ENCODE measurements around the gene UBE2D2. TPM values are rescaled to one million over a fixed set of nuclear protein-coding genes. Genes with fewer than 3 reads are reported as not detected.
"Not testable (repeated sequence)": the region's sequence is repeated elsewhere in the genome, so short reads cannot be mapped to it uniquely, and the experiment has no call there.

UBE2D2 gene
- total RNA-seq, 2 experiments from 2014 or later = 145 to 239 TPM

DNA sequence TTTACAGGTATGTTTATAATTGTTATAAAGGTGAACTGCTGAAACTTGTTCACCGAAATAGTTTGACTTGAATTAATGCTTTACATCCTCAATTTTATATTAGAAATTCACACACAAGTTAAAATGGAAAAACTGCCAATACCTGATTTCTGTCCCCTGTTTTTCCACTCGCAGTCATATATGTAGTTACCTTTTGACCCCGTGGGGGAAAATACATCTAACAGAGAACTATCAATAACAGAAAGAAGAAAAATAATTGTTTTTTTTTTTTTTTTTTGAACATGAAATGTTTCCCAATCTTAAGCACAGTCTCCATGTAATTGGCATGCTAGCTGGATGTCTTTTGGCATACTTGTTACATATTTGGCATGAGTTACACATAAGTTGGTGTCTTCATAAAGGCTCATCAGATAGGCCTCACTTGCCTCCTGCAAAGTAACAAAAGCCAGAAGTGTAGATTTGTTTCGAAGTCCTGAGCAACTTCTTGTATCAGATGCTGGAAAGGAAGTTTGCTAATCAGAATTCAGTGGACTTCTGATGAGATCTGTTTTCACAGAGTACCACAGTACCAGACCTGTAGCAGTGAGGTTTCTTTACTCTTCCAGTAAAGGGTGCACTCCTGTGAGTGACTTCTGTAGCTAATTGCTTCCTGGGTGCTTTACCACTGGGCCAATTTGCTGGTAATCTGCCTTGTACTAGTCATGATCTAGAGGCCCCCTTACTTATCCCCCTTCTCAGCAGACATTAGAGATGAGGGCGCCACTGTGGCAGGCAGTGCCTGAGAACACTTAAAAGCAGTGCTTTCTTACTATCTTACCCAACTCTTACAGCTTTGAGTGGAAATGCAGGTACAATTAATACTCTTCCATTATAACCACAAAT, 50.8 kb downstream of the UBE2D2 start:
- CTCF ChIA-PET (ENCODE audit: unreplicated experiment) = no interaction called here
- Histone ChIP-seq H3K4me2 (ENCODE audit: low read length) (no peak overlapping the region), H3K4me1 (ENCODE audit: insufficient read depth, low read length, poor library complexity, severe bottlenecking) (no peaks in the 10 kb centered on the region), H3K79me2 (ENCODE audit: insufficient read depth, low read depth, low read length) (peaks cover 75% of the 10 kb centered on the region), H4K20me1 (ENCODE audit: insufficient read depth, low read length) (peaks cover 10% of the 10 kb centered on the region), H2AFZ (ENCODE audit: low read length) (no peak overlapping the region), H3K9me3 (ENCODE audit: low read length) (no peaks in the 10 kb centered on the region), H3K4me3 (ENCODE audit: low read depth, low read length, poor library complexity, severe bottlenecking) (no peak overlapping the region), H3K9me2 (ENCODE audit: insufficient read depth, low read length) (no peaks in the 10 kb centered on the region), H3K27ac (ENCODE audit: low read depth, low read length, poor library complexity, severe bottlenecking) (no peak overlapping the region), H3K36me3 (ENCODE audit: insufficient read depth, low read length) (peaks cover 79% of the 10 kb centered on the region)
- intact Hi-C loops (cut with micrococcal nuclease; ENCODE audit: unreplicated experiment) = no loop called here
- no peak for TF ChIP-seq EZH2phosphoT487 (IDR thresholded peaks at IDR 0.05; ENCODE audit: borderline replicate concordance, low read depth, low read length)
- TF ChIP-seq, protein P1, sequence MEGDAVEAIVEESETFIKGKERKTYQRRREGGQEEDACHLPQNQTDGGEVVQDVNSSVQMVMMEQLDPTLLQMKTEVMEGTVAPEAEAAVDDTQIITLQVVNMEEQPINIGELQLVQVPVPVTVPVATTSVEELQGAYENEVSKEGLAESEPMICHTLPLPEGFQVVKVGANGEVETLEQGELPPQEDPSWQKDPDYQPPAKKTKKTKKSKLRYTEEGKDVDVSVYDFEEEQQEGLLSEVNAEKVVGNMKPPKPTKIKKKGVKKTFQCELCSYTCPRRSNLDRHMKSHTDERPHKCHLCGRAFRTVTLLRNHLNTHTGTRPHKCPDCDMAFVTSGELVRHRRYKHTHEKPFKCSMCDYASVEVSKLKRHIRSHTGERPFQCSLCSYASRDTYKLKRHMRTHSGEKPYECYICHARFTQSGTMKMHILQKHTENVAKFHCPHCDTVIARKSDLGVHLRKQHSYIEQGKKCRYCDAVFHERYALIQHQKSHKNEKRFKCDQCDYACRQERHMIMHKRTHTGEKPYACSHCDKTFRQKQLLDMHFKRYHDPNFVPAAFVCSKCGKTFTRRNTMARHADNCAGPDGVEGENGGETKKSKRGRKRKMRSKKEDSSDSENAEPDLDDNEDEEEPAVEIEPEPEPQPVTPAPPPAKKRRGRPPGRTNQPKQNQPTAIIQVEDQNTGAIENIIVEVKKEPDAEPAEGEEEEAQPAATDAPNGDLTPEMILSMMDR (conservative IDR thresholded peaks at IDR 0.05; ENCODE audit: low read length) = no peak
- DNase-seq (ENCODE audit: low spot score) = no peak
- BruUV-seq (replicated peaks) = no TSS peak
- POLR2A ChIA-PET = interaction anchor here (0.6 to 2.4 kb wide), 4 partner anchors 15 to 91 kb away, joined by 3 to 7 read pairs (median 3); no protein-coding TSS in a partner anchor

DNA sequence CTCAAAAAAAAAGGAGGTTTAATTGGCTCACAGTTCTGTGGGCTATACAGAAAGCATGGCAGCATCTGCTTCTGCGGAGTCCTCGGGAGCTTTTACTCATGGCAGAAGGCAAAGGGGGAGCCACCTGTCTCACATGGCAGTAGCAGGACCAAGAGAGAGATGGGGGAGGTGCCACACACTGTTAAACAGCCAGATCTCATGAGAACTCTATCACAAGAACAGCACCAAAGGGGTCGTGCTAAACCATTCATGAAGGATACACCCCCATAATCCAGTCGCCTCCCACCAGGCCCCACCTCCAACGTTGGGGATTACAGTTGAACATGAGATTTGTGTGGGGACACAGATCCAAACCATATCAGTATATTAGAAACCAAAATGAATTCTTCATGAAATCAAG, 58.7 kb downstream of the UBE2D2 start:
- DNase-seq (ENCODE audit: low spot score) = no peak
- no peak for TF ChIP-seq EZH2phosphoT487 (IDR thresholded peaks at IDR 0.05; ENCODE audit: borderline replicate concordance, low read depth, low read length)
- TF ChIP-seq, protein P1 (conservative IDR thresholded peaks at IDR 0.05; ENCODE audit: low read length) = no peak
- Histone ChIP-seq H2AFZ (ENCODE audit: low read length) (no peak overlapping the region), H4K20me1 (ENCODE audit: insufficient read depth, low read length) (no peaks in the 10 kb centered on the region), H3K4me3 (ENCODE audit: low read depth, low read length, poor library complexity, severe bottlenecking) (no peak overlapping the region), H3K4me2 (ENCODE audit: low read length) (no peak overlapping the region), H3K79me2 (ENCODE audit: insufficient read depth, low read depth, low read length) (peaks cover 8% of the 10 kb centered on the region), H3K36me3 (ENCODE audit: insufficient read depth, low read length) (peaks cover 93% of the 10 kb centered on the region), H3K4me1 (ENCODE audit: insufficient read depth, low read length, poor library complexity, severe bottlenecking) (no peaks in the 10 kb centered on the region), H3K9me3 (ENCODE audit: low read length) (no peaks in the 10 kb centered on the region), H3K27ac (ENCODE audit: low read depth, low read length, poor library complexity, severe bottlenecking) (no peak overlapping the region), H3K9me2 (ENCODE audit: insufficient read depth, low read length) (no peaks in the 10 kb centered on the region)
- BruUV-seq (replicated peaks) = no TSS peak
- ChIA-PET CTCF (ENCODE audit: unreplicated experiment) (no interaction called here), POLR2A (no interaction called here)
- intact Hi-C loops (cut with micrococcal nuclease; ENCODE audit: unreplicated experiment) = no loop called here

DNA sequence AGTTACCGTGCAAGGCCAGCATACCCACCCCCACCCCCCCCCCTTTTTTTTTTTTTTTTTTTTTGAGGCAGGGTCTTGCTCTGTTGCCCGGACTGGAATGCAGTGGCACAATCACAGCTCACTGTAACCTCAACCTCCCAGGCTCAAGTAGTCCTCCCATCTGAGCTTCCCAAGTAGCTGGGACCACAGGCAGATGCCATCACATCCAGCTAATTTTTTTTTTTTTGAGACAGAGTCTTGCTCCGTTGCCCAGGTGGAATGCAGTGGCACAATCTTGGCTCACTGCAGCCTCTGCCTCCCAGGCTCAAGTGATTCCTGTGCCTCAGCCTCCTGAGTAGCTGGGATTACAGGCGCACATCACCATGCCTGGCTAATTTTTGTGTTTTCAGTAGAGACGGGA, 64.3 kb downstream of the UBE2D2 start:
- POLR2A ChIA-PET = interaction anchor here (0.7 to 2.8 kb wide), 2 partner anchors 14 to 32 kb away, joined by 4 to 7 read pairs; no protein-coding TSS in a partner anchor
- CTCF ChIA-PET (ENCODE audit: unreplicated experiment); BruUV-seq (replicated peaks); H3K4me1 ChIP-seq (ENCODE audit: insufficient read depth, low read length, poor library complexity, severe bottlenecking); DNase-seq (ENCODE audit: low spot score); H3K79me2 ChIP-seq (ENCODE audit: insufficient read depth, low read depth, low read length); H3K9me2 ChIP-seq (ENCODE audit: insufficient read depth, low read length); H4K20me1 ChIP-seq (ENCODE audit: insufficient read depth, low read length); H3K27ac ChIP-seq (ENCODE audit: low read depth, low read length, poor library complexity, severe bottlenecking); H3K4me2 ChIP-seq (ENCODE audit: low read length); H2AFZ ChIP-seq (ENCODE audit: low read length); intact Hi-C loops (cut with micrococcal nuclease; ENCODE audit: unreplicated experiment); H3K4me3 ChIP-seq (ENCODE audit: low read depth, low read length, poor library complexity, severe bottlenecking); H3K9me3 ChIP-seq (ENCODE audit: low read length): not testable (repeated sequence)
- peaks cover 91% of the 10 kb centered on the region for H3K36me3 ChIP-seq (ENCODE audit: insufficient read depth, low read length)
